Endodermal cell (in vitro differentiated cells): Measurements from ENCODE around the gene SLC15A3. TPM values are rescaled to one million over a fixed set of nuclear protein-coding genes. Genes with fewer than 3 reads are reported as not detected.
A peak's percentile ranks its signal among the peaks of the same experiment; 100 is the strongest.

ENCODE experiments used
- DNase-seq: peaks from one replicate; pipeline ENCODE4 v3.0.0-alpha.2; 2017
- H3K27ac ChIP-seq: 2 replicates; pipeline ENCODE4 v1.5.1; 2013; ENCODE audit warnings: mild to moderate bottlenecking, low read depth, low read length, moderate library complexity
- H3K27me3 ChIP-seq: 2 replicates; pipeline ENCODE4 v1.6.1; 2013; ENCODE audit warnings: mild to moderate bottlenecking, low read length, moderate library complexity; ENCODE audit not compliant: insufficient read depth, control insufficient read depth, poor library complexity, severe bottlenecking
- H3K36me3 ChIP-seq: 2 replicates; pipeline ENCODE4 v1.7.0; 2013; ENCODE audit warnings: mild to moderate bottlenecking, low read length, moderate library complexity; ENCODE audit not compliant: control insufficient read depth, insufficient read depth
- H3K4me1 ChIP-seq: one replicate; pipeline ENCODE4 v1.7.0; 2013; ENCODE audit warnings: low read length; ENCODE audit not compliant: control insufficient read depth, insufficient read depth
- H3K4me3 ChIP-seq: 2 replicates; pipeline ENCODE4 v1.5.1; 2013; ENCODE audit warnings: mild to moderate bottlenecking, low read length, moderate library complexity
- H3K9ac ChIP-seq: 2 replicates; pipeline ENCODE4 v1.6.1; 2013; ENCODE audit warnings: mild to moderate bottlenecking, low read length, moderate library complexity; ENCODE audit not compliant: poor library complexity, severe bottlenecking; ENCODE audit errors: extremely low read depth
- H3K9me3 ChIP-seq: 2 replicates; pipeline ENCODE4 v1.6.1; 2013; ENCODE audit warnings: mild to moderate bottlenecking, low read length, moderate library complexity; ENCODE audit not compliant: control insufficient read depth
- H3K27ac Mint-ChIP-seq: 2 replicates; pipeline ENCODE4 v1.8.0; 2020; ENCODE audit warnings: mixed read lengths
- H3K27me3 Mint-ChIP-seq: 2 replicates; pipeline ENCODE4 v1.8.0; 2021; ENCODE audit warnings: mild to moderate bottlenecking, mixed read lengths; ENCODE audit not compliant: insufficient read depth
- H3K36me3 Mint-ChIP-seq: 2 replicates; pipeline ENCODE4 v1.8.0; 2020; ENCODE audit warnings: low read depth, mixed read lengths
- H3K4me1 Mint-ChIP-seq: 2 replicates; pipeline ENCODE4 v1.8.0; 2020; ENCODE audit warnings: mixed read lengths
- H3K4me3 Mint-ChIP-seq: 2 replicates; pipeline ENCODE4 v1.8.0; 2020; ENCODE audit warnings: mild to moderate bottlenecking, moderate library complexity, mixed read lengths
- H3K9me3 Mint-ChIP-seq: 2 replicates; pipeline ENCODE4 v1.8.0; 2020; ENCODE audit warnings: mild to moderate bottlenecking, mixed read lengths
- CTCF ChIP-seq: fragments of 200-600 bp; sonication (generic); conservative IDR thresholded peaks from 2 replicates; pipeline ENCODE4 v1.5.0; 2021; ENCODE audit warnings: antibody characterized with exemption, mild to moderate bottlenecking
- WGBS, 2 experiments: methylation state at CpG; one replicate each; pipeline versions ENCODE4 v1.1.5 to v1.1.7; 2013; ENCODE audit warnings: missing lambda C conversion rate in 2 of 2, mixed read lengths in 1 of 2; ENCODE audit not compliant: insufficient coverage in 1 of 2, insufficient read length in 1 of 2; 5-methylcytosine and 5-hydroxymethylcytosine counted together
- total RNA-seq, 2 donors: library from RNA; stranded (reverse); fragmentation: NEBNext Ultra II Directional in 1 of 2; extraction: Animal tissue kit (Norgen Biotek cat#: 25700) in 1 of 2; gene quantifications; 2 replicates in 1 of 2; 3 replicates in 1 of 2; pipeline ENCODE4 v1.2.1, GENCODE V29; 2021

The SLC15A3 gene
- total RNA-seq, 2 donors from 2014 or later, result 1.4 to 1.6 TPM

DNA sequence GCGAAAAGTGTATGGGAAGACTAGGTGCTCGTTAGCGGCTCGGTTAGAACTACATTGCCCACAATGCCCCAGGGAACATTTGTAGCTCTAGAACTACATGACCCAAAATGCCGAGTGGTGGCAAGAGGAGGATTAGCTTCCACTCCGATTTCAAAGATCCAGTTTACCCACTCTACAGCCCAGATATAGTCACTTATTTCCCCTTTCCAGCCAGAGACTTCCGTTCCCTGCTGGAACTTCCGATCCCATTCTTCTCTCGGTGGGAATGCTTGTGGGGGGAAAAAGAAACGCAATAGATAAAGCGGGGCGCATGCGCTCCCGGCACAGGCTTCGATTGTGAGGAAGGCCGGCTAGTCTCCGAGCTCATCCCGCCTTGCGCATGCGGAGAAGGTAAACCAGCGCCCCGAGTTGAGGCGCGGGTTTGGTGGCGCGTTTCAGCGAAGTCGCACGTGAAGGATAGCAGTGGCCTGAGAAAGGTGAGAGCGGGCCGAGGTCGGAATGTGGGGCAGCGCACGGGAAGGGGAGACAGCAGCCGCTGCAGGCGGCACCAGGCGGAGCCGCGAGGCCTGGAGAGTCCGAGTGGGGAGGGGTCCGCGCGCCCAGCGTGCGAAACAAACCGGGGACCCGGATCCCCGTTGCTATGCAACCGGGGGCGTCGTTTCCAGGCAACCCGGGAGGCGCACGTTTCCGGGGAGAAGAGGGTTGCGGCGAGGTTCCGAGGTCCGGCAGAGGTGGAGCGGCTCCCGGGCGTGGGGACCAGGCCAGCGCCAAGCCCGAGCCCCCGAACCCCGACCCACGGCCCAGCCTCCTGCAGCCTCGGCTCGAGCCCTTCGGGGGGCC, 38.0 kb downstream of the SLC15A3 start, which contains the start of gene TMEM109:
TMEM109 (plus strand) TSS at position 366 of the 840 bp plus-strand sequence. CDS start 5,536 bp downstream, outside the sequence.
- peaks cover 11% of the 10 kb centered on the region for H3K27me3 ChIP-seq
- peak within 1 kb of the TSS; percentile 81 for H3K27ac ChIP-seq
- no peaks in the 10 kb centered on the region for H3K9me3 Mint-ChIP-seq
- no peak for TF ChIP-seq CTCF
- peak within 1 kb of the TSS; percentile 92 for H3K4me3 ChIP-seq
- H3K4me1 ChIP-seq, result peaks cover 12% of the 10 kb centered on the region
- H3K36me3 Mint-ChIP-seq, result peaks cover 2% of the 10 kb centered on the region
- H3K27me3 Mint-ChIP-seq, result peaks cover 35% of the 10 kb centered on the region
- H3K36me3 ChIP-seq, result no peaks in the 10 kb centered on the region
- WGBS, 2 experiments, result 0% methylated on average over 21 to 70 of the region's 70 CpGs
- peak within 1 kb of the TSS; percentile 78 for H3K9ac ChIP-seq
- H3K4me1 Mint-ChIP-seq, result peaks cover 43% of the 10 kb centered on the region
- DNase-seq, result peak; percentile 96
- peak within 1 kb of the TSS; percentile 92 for H3K27ac Mint-ChIP-seq
- H3K4me3 Mint-ChIP-seq, result peak within 1 kb of the TSS; percentile 84
- H3K9me3 ChIP-seq, result no peaks in the 10 kb centered on the region

GRCh38 chr11:60912851-60913528, 39.0 kb downstream of the SLC15A3 start:
- Histone ChIP-seq H3K4me3 (peak overlapping the region; percentile 92), H3K9ac (no peak overlapping the region), H3K36me3 (no peaks in the 10 kb centered on the region), H3K27ac (peak overlapping the region; percentile 81), H3K27me3 (peaks cover 21% of the 10 kb centered on the region), H3K4me1 (peaks cover 12% of the 10 kb centered on the region), H3K9me3 (no peaks in the 10 kb centered on the region)
- DNase-seq, result no peak
- peaks cover 33% of the 10 kb centered on the region for H3K4me1 Mint-ChIP-seq
- TF ChIP-seq CTCF, result no peak
- H3K27me3 Mint-ChIP-seq, result peaks cover 45% of the 10 kb centered on the region
- no peak overlapping the region for H3K27ac Mint-ChIP-seq
- WGBS, 2 experiments, result 84 to 93% methylated on average over 19 to 22 of the region's 22 CpGs
- H3K36me3 Mint-ChIP-seq, result no peaks in the 10 kb centered on the region
- H3K9me3 Mint-ChIP-seq, result no peaks in the 10 kb centered on the region
- peak overlapping the region; percentile 84 for H3K4me3 Mint-ChIP-seq

GRCh38 chr11:60912223-60912850, 39.6 kb downstream of the SLC15A3 start:
- Mint-ChIP-seq H3K4me1 (peaks cover 29% of the 10 kb centered on the region), H3K27ac (no peak overlapping the region), H3K36me3 (no peaks in the 10 kb centered on the region), H3K4me3 (no peak overlapping the region), H3K27me3 (peaks cover 48% of the 10 kb centered on the region), H3K9me3 (no peaks in the 10 kb centered on the region)
- TF ChIP-seq CTCF, result no peak
- Histone ChIP-seq H3K36me3 (no peaks in the 10 kb centered on the region), H3K27ac (peak overlapping the region; percentile 55), H3K9ac (no peak overlapping the region), H3K4me1 (peaks cover 12% of the 10 kb centered on the region), H3K4me3 (no peak overlapping the region), H3K9me3 (no peaks in the 10 kb centered on the region), H3K27me3 (peaks cover 24% of the 10 kb centered on the region)
- 76 to 84% methylated on average over 11 to 12 of the region's 12 CpGs for WGBS, 2 experiments
- DNase-seq, result no peak
